Spleen (tissue), 11 donors: Measurements from ENCODE around the gene MCF2L. TPM values are rescaled to one million over a fixed set of nuclear protein-coding genes. Genes with fewer than 3 reads are reported as not detected.

Experiments used
- DNase-seq: peaks from one replicate; pipeline ENCODE4 v3.0.0-alpha.2; 2020
- H3K27ac ChIP-seq, 8 donors: fragments of 200-600 bp; sonication (generic) in 7 of 8; 1 replicate in 4 of 8; 2 replicates in 4 of 8; pipeline versions ENCODE4 v1.5.0 to v1.8.0; 2016 to 2021; ENCODE audit warnings: inconsistent platforms in 4 of 8, mild to moderate bottlenecking in 4 of 8, moderate library complexity in 1 of 8
- H3K27me3 ChIP-seq, 7 donors: fragments of 200-600 bp; sonication (generic) in 6 of 7; replicated peaks in 1 of 7; 1 replicate in 4 of 7; 2 replicates in 3 of 7; pipeline versions ENCODE4 v1.5.0 to v1.8.0; 2016 to 2021; ENCODE audit warnings: inconsistent platforms in 3 of 7, mild to moderate bottlenecking in 1 of 7
- H3K36me3 ChIP-seq, 6 donors: fragments of 200-600 bp; sonication (generic) in 5 of 6; 1 replicate in 4 of 6; 2 replicates in 2 of 6; pipeline versions ENCODE4 v1.5.0 to v1.8.0; 2016 to 2021; ENCODE audit warnings: inconsistent platforms in 2 of 6
- H3K4me1 ChIP-seq, 6 donors: fragments of 200-600 bp; sonication (generic) in 5 of 6; 1 replicate in 3 of 6; 2 replicates in 3 of 6; pipeline versions ENCODE4 v1.5.0 to v1.8.0; 2016 to 2021; ENCODE audit warnings: inconsistent platforms in 3 of 6
- H3K4me3 ChIP-seq, 8 donors: fragments of 200-600 bp; sonication (generic) in 7 of 8; 1 replicate in 4 of 8; 2 replicates in 4 of 8; pipeline versions ENCODE4 v1.5.0 to v1.8.0; 2016 to 2021; ENCODE audit warnings: inconsistent platforms in 4 of 8, mild to moderate bottlenecking in 4 of 8, moderate library complexity in 2 of 8
- H3K9me3 ChIP-seq, 8 donors: fragments of 200-600 bp; sonication (generic) in 7 of 8; 1 replicate in 4 of 8; 2 replicates in 4 of 8; pipeline versions ENCODE4 v1.5.0 to v1.8.0; 2016 to 2021; ENCODE audit warnings: inconsistent platforms in 4 of 8
- POLR2A ChIP-seq, 3 donors: fragments of 450-650 bp; IDR thresholded peaks; one replicate each; pipeline ENCODE4 v1.5.1; 2017; ENCODE audit warnings: antibody characterized with exemption in 3 of 3, mild to moderate bottlenecking in 1 of 3
- POLR2AphosphoS5 ChIP-seq, 3 donors: sonication (generic); formaldehyde crosslinking; IDR thresholded peaks; one replicate each; pipeline ENCODE4 v1.5.1; 2017; ENCODE audit warnings: antibody characterized with exemption in 3 of 3
- WGBS, 5 donors: extraction: QIAGEN DNeasy Blood & Tissue Kit in 3 of 5; methylation state at CpG; one replicate each; pipeline versions ENCODE4 v1.1.5 to v1.1.7; 2013 to 2018; 5-methylcytosine and 5-hydroxymethylcytosine counted together
- intact Hi-C: fragments of 100-400 bp; cut with DNase I; formaldehyde crosslinking; loops from one replicate; pipeline ENCODE4 v1.15.0; 2023; ENCODE audit warnings: low total_unique reads
- polyA plus RNA-seq, 3 donors: library from polyadenylated mRNA; stranded (reverse); fragments of 200-250 nt; gene quantifications; one replicate each; pipeline ENCODE4 v1.2.1, GENCODE V29; 2013
- total RNA-seq, 7 donors: library from RNA; depleted of rRNA in 3 of 7; stranded (reverse); fragments of >200 nt in 3 of 7; fragmentation: NEBNext Ultra II Directional in 4 of 7; extraction: Animal tissue kit (Norgen Biotek cat#: 25700) in 4 of 7; gene quantifications; one replicate each; pipeline versions ENCODE4 v1.1.0 to v1.2.1, GENCODE V29; 2016 to 2021
- TF ChIP-seq, protein P1 (sequence below), 11 experiments: fragments of 200-600 bp in 7 of 11; fragments of 450-650 bp in 4 of 11; sonication (generic) in 4 of 11; IDR thresholded peaks in 8 of 11; conservative IDR thresholded peaks in 3 of 11; 1 replicate in 7 of 11; 2 replicates in 4 of 11; pipeline versions ENCODE4 v1.4.0 to v1.8.0; 2016 to 2021; ENCODE audit warnings: antibody characterized with exemption in 11 of 11, inconsistent platforms in 4 of 11, mild to moderate bottlenecking in 1 of 11
- donor health status: healthy with polysubstance abuse.
- donor health status: DM: no; HTN: no; CAD: no; lungs with moderate emphysema.
- donor health status: DM: no; HTN: no; CAD: no.
- donor health status: Bipolar disorder and iron deficiency.
- donor health status: healthy.
- donor health status: DM: no; HTN: no; CAD: no.
- donor health status: DM: yes; HTN: yes; CAD: no.

MCF2L gene
- total and polyA plus RNA-seq, 10 donors = 4.3 to 21.4 (median 13.0) TPM

DNA sequence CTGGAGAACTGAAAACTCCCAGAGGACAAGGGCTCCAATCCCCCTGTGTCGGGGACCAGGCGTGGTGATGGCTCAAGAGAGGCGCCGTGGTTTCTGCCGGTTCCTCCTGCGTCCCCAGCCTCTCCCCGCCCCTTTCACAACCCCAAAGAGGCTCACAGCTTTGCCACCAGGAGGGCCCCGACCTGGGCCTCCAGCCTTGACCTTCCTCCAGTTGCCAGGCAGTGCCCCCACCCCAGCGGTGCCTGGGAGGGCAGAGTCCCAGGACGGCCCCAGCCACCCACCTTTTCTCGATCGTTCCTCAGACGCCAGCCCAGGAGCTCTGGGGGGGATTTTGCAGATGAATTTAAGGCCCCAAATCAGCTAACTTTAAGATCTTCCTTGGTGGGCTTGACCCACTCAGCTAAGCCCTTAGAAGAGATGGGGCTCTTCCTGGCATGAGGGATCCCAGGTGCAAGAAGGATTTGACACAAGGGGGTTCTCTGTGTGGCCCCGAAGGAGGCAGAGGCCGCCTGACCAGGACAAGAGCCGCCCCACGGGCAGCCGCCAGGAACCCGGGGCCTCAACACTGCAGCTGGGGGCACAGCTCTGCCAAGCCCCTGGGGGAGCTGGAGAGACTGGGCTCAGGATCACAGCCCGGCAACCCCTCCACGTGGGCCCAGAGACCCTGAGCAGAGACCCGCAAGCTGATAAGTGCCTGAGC lies 47.0 kb downstream of the MCF2L start:
- Histone ChIP-seq H3K27me3 (no peaks in the 10 kb centered on the region), H3K27ac (no peak overlapping the region), H3K36me3 (peaks cover 0 to 24% (median 0%) of the 10 kb centered on the region in 6 donors), H3K9me3 (no peaks in the 10 kb centered on the region), H3K4me1 (no peaks in the 10 kb centered on the region), H3K4me3 (no peak overlapping the region)
- DNase-seq = no peak
- TF ChIP-seq, protein P1, sequence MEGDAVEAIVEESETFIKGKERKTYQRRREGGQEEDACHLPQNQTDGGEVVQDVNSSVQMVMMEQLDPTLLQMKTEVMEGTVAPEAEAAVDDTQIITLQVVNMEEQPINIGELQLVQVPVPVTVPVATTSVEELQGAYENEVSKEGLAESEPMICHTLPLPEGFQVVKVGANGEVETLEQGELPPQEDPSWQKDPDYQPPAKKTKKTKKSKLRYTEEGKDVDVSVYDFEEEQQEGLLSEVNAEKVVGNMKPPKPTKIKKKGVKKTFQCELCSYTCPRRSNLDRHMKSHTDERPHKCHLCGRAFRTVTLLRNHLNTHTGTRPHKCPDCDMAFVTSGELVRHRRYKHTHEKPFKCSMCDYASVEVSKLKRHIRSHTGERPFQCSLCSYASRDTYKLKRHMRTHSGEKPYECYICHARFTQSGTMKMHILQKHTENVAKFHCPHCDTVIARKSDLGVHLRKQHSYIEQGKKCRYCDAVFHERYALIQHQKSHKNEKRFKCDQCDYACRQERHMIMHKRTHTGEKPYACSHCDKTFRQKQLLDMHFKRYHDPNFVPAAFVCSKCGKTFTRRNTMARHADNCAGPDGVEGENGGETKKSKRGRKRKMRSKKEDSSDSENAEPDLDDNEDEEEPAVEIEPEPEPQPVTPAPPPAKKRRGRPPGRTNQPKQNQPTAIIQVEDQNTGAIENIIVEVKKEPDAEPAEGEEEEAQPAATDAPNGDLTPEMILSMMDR (IDR thresholded peaks at IDR 0.05 in 8 of 11, conservative IDR thresholded peaks at IDR 0.05 in 3 of 11) = no peak
- intact Hi-C loops = no loop called here
- 74 to 86% (median 81%) methylated on average over 16 to 22 of the region's 22 CpGs for WGBS, 5 donors

DNA sequence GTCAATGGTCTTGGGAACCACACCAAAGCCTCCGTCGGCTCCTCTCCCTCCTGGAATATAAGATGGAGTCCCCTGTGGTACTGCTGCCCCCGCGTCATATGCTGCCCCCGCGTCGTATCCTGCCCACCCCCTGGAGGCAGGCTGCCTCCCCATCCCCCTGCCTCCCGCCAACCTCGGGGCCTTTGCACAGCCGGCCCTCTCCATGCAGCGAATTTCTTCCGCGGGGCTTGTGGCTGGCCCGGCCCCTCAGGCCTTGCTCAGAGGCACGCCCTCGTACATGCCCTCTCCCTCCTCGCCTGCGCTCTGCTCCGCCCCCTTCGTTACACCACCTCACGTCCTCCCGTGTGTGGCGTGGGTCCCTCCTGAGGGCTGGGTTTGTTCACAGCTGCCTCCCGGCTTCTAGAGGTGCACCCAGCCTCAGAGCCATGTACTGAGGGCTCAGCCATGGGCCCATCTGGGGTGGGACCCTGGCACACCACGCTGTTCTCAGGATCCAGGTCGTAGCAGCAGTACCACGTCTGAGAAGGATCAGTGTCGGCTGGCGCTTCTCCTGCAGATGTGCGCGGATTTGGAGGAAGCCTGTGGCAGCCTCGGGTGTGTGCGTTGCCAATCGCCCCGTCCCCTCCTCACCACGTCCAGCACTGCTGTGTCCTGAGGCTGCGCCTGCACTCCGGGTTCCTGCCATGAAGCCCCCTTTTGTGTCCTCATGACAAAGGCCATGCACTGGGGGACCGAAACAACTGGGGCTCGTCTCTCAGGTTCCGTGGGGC lies 47.7 kb downstream of the MCF2L start:
- 88 to 95% (median 90%) methylated on average over 40 to 41 of the region's 41 CpGs for WGBS, 5 donors
- DNase-seq = no peak
- Histone ChIP-seq H3K27ac (no peak overlapping the region), H3K36me3 (peaks cover 0 to 24% (median 0%) of the 10 kb centered on the region in 6 donors), H3K27me3 (no peaks in the 10 kb centered on the region), H3K4me3 (no peak overlapping the region), H3K9me3 (no peaks in the 10 kb centered on the region), H3K4me1 (no peaks in the 10 kb centered on the region)
- intact Hi-C loops = no loop called here
- no peak for TF ChIP-seq POLR2AphosphoS5 (IDR thresholded peaks at IDR 0.05)

DNA sequence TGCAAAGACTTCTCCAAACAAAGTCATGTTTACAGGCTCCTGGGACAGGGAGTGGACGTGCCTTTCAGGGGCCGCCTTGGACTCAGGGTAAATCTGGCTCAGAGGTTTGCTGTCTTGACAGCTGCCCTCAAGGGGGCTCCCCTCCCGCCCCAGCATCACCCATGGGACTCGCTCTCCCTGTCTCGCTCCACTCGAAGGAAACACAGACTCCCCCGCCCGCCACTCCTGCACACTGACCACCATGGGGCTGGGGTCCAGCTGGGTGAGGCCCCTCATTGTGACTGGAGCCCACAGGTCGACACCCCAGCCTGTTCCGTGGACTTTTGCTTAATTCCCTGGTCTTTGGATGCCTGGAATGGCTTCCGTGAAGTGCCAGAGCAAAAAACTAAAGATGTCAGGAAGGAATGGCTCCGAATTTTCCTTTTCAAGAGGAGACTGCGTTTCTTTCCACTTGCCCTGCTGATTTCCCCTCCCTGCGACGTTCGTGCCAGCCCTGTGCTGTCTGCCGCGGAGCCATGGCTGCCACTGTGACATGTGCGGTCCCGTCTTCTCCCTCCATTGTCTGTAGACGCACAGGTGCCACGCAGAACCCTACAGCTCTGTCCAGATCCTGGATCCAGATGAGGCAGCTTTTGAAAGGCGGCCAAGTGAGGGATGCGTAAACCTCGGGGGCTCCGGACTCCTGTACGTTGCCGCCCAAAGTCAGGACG lies 48.6 kb downstream of the MCF2L start:
- Histone ChIP-seq H3K36me3 (peaks cover 0 to 24% (median 0%) of the 10 kb centered on the region in 6 donors), H3K9me3 (no peaks in the 10 kb centered on the region), H3K4me3 (no peak overlapping the region), H3K4me1 (peaks cover 0 to 5% (median 3%) of the 10 kb centered on the region in 6 donors), H3K27me3 (no peaks in the 10 kb centered on the region), H3K27ac (no peak overlapping the region)
- no peak for DNase-seq
- WGBS, 5 donors = 87 to 90% (median 89%) methylated on average over 29 of the region's 29 CpGs
- TF ChIP-seq POLR2AphosphoS5 (IDR thresholded peaks at IDR 0.05) (no peak), POLR2A (IDR thresholded peaks at IDR 0.05) (no peak)
- TF ChIP-seq, protein P1 (IDR thresholded peaks at IDR 0.05 in 8 of 11, conservative IDR thresholded peaks at IDR 0.05 in 3 of 11) = no peak
- intact Hi-C loops = no loop called here

DNA sequence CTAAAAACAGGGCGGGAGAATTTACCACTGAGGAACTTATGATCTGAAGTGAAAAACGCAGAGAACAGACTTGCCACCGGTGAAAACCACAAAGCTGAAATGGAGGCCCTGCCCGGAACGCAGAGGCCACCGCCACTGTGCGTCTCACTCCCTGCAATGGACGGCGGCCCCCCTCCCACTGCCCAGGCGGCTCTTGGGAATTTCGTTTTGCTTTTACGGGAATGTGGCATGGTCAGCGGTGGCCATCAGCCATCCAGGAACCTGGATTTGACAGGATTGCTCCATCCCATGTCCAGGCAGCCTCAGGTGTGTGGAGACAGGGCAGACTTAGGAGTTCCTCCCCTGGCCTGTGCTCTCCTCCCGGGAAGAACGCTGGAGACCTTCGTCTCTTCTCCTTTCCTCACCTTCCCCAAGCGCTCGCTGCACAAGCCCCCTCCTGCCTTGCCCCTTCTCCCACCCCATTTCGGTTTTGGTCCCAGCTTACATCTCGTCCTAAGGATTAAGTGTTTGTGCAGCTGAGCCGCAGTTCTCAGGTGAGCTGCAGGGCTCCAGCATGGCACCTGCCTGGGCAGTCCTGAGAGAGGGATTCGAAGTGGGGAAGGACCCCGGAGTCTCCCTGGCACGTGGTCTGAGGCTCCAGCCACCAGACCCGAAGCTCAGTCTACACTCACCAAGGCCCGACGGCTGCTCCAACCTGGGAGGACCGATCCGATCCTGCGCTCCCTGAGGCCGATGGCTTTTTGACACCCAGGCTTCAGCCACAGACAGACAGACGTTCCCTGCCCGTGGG lies 49.9 kb downstream of the MCF2L start:
- DNase-seq = no peak
- Histone ChIP-seq H3K36me3 (peaks cover 0 to 24% (median 0%) of the 10 kb centered on the region in 6 donors), H3K4me3 (no peak overlapping the region), H3K9me3 (no peaks in the 10 kb centered on the region), H3K27ac (no peak overlapping the region), H3K27me3 (peaks cover 0 to 12% (median 0%) of the 10 kb centered on the region in 7 donors), H3K4me1 (peaks cover 0 to 17% (median 10%) of the 10 kb centered on the region in 6 donors)
- TF ChIP-seq POLR2A (IDR thresholded peaks at IDR 0.05) (no peak), POLR2AphosphoS5 (IDR thresholded peaks at IDR 0.05) (no peak)
- TF ChIP-seq, protein P1 (IDR thresholded peaks at IDR 0.05 in 8 of 11, conservative IDR thresholded peaks at IDR 0.05 in 3 of 11) = no peak
- 86 to 94% (median 87%) methylated on average over 30 to 33 of the region's 33 CpGs for WGBS, 5 donors
- intact Hi-C loops = no loop called here
